ENCODE data around the gene ARCN1.

DNA sequence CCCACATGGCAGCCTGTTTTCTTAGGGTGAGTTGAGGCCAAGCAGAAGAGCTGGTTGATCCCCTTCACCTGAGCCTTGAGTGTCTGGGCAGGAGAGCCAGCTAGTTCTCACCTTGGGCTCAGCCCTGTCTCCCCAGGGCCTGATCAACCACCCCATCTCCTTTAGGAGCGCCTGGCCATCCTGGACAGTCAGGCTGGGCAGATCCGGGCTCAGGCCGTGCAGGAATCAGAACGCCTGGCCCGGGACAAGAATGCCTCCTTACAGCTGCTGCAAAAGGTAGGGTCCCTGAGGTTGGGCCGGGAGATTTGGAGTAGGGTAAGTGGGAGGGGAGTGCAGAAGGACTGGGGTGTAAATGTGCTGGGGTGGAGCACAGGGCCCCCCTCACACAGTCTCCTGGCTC lies 66.5 kb downstream of the ARCN1 start:
- TF ChIP-seq, protein P1, sequence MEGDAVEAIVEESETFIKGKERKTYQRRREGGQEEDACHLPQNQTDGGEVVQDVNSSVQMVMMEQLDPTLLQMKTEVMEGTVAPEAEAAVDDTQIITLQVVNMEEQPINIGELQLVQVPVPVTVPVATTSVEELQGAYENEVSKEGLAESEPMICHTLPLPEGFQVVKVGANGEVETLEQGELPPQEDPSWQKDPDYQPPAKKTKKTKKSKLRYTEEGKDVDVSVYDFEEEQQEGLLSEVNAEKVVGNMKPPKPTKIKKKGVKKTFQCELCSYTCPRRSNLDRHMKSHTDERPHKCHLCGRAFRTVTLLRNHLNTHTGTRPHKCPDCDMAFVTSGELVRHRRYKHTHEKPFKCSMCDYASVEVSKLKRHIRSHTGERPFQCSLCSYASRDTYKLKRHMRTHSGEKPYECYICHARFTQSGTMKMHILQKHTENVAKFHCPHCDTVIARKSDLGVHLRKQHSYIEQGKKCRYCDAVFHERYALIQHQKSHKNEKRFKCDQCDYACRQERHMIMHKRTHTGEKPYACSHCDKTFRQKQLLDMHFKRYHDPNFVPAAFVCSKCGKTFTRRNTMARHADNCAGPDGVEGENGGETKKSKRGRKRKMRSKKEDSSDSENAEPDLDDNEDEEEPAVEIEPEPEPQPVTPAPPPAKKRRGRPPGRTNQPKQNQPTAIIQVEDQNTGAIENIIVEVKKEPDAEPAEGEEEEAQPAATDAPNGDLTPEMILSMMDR (IDR thresholded peaks at IDR 0.05) = no peak
- no peak for TF ChIP-seq ZFX (IDR thresholded peaks at IDR 0.05; ENCODE audit: borderline replicate concordance)
